MM.1S (cell line): ENCODE data around the gene POU2AF3.
"Not testable (repeated sequence)": the region's sequence is repeated elsewhere in the genome, so short reads cannot be mapped to it uniquely, and the experiment has no call there.

ENCODE experiments used
- DNase-seq: peaks from one replicate; pipeline ENCODE4 v3.0.0-alpha.2; 2015
- H2AFZ ChIP-seq: fragments of 300-600 bp; sonication (generic); 2 replicates; pipeline ENCODE4 v1.6.0; 2016; ENCODE audit warnings: antibody characterized with exemption, low read length
- H3F3A ChIP-seq: fragments of 300-600 bp; sonication (generic); 2 replicates; pipeline ENCODE4 v1.6.1; 2016; ENCODE audit warnings: mild to moderate bottlenecking, antibody characterized with exemption, low read length, moderate library complexity, mixed read lengths; ENCODE audit not compliant: insufficient read depth
- H3K27ac ChIP-seq: fragments of 300-600 bp; sonication (generic); 2 replicates; pipeline ENCODE4 v1.5.1; 2016; ENCODE audit warnings: mild to moderate bottlenecking, low read length
- H3K27me3 ChIP-seq: fragments of 300-600 bp; sonication (generic); replicated peaks from 2 replicates; pipeline ENCODE4 v1.6.0; 2016; ENCODE audit warnings: low read length; ENCODE audit not compliant: insufficient read depth
- H3K36me3 ChIP-seq: fragments of 300-600 bp; sonication (generic); replicated peaks from 2 replicates; pipeline ENCODE4 v1.6.1; 2016; ENCODE audit warnings: mild to moderate bottlenecking, low read length, mixed read lengths; ENCODE audit not compliant: insufficient read depth
- H3K4me1 ChIP-seq: fragments of 300-600 bp; sonication (generic); 2 replicates; pipeline ENCODE4 v1.6.1; 2016; ENCODE audit warnings: low read length, mixed read lengths
- H3K4me2 ChIP-seq: fragments of 300-600 bp; sonication (generic); 2 replicates; pipeline ENCODE4 v1.6.0; 2016; ENCODE audit warnings: low read depth, low read length
- H3K4me3 ChIP-seq: fragments of 300-600 bp; sonication (generic); 2 replicates; pipeline ENCODE4 v1.5.1; 2016; ENCODE audit warnings: low read length, mixed read lengths
- H3K79me2 ChIP-seq: fragments of 300-600 bp; sonication (generic); 2 replicates; pipeline ENCODE4 v1.6.1; 2016; ENCODE audit warnings: mixed run types, low read length, mixed read lengths
- H3K9ac ChIP-seq: fragments of 300-600 bp; sonication (generic); 2 replicates; pipeline ENCODE4 v1.6.1; 2016; ENCODE audit warnings: low read length, mixed read lengths
- H3K9me2 ChIP-seq: fragments of 300-600 bp; sonication (generic); replicated peaks from 2 replicates; pipeline ENCODE4 v1.6.1; 2016; ENCODE audit warnings: mild to moderate bottlenecking, low read length, mixed read lengths; ENCODE audit not compliant: insufficient read depth
- H3K9me3 ChIP-seq: fragments of 300-600 bp; sonication (generic); replicated peaks from 2 replicates; pipeline ENCODE4 v1.6.1; 2016; ENCODE audit warnings: mild to moderate bottlenecking, low read length, mixed read lengths; ENCODE audit not compliant: insufficient read depth
- H4K20me1 ChIP-seq: fragments of 300-600 bp; sonication (generic); 2 replicates; pipeline ENCODE4 v1.6.1; 2016; ENCODE audit warnings: mild to moderate bottlenecking, low read length, moderate library complexity, mixed read lengths; ENCODE audit not compliant: insufficient read depth
- EZH2 ChIP-seq: fragments of 300-600 bp; sonication (generic); optimal IDR thresholded peaks from 2 replicates; pipeline ENCODE3; 2017; ENCODE audit warnings: low read depth, mild to moderate bottlenecking, antibody characterized with exemption, low read length, mixed read lengths
- EZH2phosphoT487 ChIP-seq: fragments of 300-600 bp; sonication (generic); IDR thresholded peaks from 2 replicates; pipeline ENCODE4 v1.6.1; 2018; ENCODE audit warnings: antibody characterized with exemption, low read length
- TF ChIP-seq, protein P1 (sequence below): fragments of 300-600 bp; sonication (generic); IDR thresholded peaks from 2 replicates; pipeline ENCODE4 v1.5.1; 2016; ENCODE audit warnings: antibody characterized with exemption, low read length, mixed read lengths

POU2AF3 gene

DNA sequence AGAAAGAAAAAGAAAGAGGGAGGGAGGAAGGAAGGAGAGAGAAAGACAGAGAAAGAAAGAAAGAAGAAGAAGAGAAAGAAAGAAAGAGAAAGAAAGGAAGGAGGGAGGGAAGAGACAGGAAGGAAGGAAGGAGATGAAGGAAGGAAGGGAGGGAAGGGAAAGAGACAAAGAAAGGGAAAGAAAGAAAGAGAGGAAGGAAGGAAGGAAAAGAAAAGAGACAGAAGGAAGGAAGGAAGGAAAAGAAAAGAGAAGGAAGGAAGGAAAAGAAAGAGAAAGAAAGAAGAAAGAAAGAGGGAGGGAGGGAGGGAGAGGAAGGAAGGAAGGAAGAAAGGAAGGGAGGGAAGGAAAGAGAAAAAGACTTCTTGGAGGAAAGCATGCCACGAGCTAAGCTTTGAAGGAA lies 33.7 kb upstream of the POU2AF3 start:
- no peaks in the 10 kb centered on the region for H3K9me3 ChIP-seq

DNA sequence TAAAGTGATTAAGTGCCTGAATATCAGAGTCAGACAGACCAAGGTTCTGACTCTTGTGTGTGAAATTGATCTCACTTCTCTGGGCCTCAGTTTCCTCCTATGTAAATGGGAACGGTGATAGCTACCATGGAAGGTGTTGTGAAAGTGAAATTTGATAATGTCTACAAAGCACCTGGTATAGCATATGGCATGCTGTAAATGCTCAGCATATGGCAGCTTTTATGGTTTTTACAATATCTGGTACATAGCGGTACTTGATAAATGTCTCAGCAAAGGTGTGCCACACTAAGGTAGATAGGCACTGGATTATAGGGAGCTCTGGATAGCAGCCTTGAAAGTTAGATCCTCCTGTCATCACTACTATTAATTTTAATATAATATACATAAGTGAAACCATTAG lies 32.9 kb upstream of the POU2AF3 start:
- Histone ChIP-seq H3K36me3 (no peaks in the 10 kb centered on the region), H3K4me2 (no peak overlapping the region)

More for the DNA sequence above, 33.7 kb upstream of the POU2AF3 start:
- H3K27ac ChIP-seq = no peak overlapping the region
- H3K27me3 ChIP-seq = no peaks in the 10 kb centered on the region
- no peaks in the 10 kb centered on the region for H3F3A ChIP-seq
- TF ChIP-seq EZH2 (no peak), EZH2phosphoT487 (no peak)
- TF ChIP-seq, protein P1, sequence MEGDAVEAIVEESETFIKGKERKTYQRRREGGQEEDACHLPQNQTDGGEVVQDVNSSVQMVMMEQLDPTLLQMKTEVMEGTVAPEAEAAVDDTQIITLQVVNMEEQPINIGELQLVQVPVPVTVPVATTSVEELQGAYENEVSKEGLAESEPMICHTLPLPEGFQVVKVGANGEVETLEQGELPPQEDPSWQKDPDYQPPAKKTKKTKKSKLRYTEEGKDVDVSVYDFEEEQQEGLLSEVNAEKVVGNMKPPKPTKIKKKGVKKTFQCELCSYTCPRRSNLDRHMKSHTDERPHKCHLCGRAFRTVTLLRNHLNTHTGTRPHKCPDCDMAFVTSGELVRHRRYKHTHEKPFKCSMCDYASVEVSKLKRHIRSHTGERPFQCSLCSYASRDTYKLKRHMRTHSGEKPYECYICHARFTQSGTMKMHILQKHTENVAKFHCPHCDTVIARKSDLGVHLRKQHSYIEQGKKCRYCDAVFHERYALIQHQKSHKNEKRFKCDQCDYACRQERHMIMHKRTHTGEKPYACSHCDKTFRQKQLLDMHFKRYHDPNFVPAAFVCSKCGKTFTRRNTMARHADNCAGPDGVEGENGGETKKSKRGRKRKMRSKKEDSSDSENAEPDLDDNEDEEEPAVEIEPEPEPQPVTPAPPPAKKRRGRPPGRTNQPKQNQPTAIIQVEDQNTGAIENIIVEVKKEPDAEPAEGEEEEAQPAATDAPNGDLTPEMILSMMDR = no peak
- no peak overlapping the region for H3K4me3 ChIP-seq
- no peak overlapping the region for H3K4me2 ChIP-seq
- no peaks in the 10 kb centered on the region for H4K20me1 ChIP-seq
- no peaks in the 10 kb centered on the region for H3K36me3 ChIP-seq
- no peaks in the 10 kb centered on the region for H3K9me2 ChIP-seq
- no peak overlapping the region for H3K9ac ChIP-seq
- peaks cover 7% of the 10 kb centered on the region; the same call in 1 of the 2 replicates for H3K4me1 ChIP-seq
- H3K79me2 ChIP-seq = no peaks in the 10 kb centered on the region
- no peak overlapping the region for H2AFZ ChIP-seq
- DNase-seq = no peak

DNA sequence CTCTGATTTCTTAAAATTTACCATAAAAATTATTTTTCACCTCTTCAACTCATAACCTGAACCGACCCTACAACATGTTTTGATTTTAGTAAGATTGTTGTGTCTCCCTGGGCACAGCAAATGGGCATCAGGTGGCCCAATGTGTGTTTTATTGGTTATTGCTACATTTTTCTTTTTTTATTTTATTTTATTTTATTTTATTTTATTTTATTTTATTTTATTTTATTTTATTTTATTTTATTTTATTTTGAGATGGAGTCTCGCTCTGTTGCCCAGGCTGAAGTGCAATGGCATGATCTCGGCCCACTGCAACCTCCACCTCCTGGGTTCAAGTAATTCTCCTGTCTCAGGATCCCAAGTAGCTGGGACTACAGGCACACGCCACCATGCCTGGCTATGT lies 30.0 kb upstream of the POU2AF3 start:
- H3F3A ChIP-seq = peaks cover 14% of the 10 kb centered on the region
- not testable (repeated sequence) for H3K27ac ChIP-seq, DNase-seq, H3K9me2 ChIP-seq, H3K4me3 ChIP-seq, H3K79me2 ChIP-seq, H3K9ac ChIP-seq, H3K9me3 ChIP-seq, H3K27me3 ChIP-seq, H2AFZ ChIP-seq, H3K36me3 ChIP-seq, H4K20me1 ChIP-seq, H3K4me2 ChIP-seq
- H3K4me1 ChIP-seq = peaks cover 27% of the 10 kb centered on the region

More for the DNA sequence above, 32.9 kb upstream of the POU2AF3 start:
- Histone ChIP-seq H4K20me1 (no peaks in the 10 kb centered on the region), H3K27me3 (no peaks in the 10 kb centered on the region), H3K9ac (no peak overlapping the region), H2AFZ (no peak overlapping the region), H3K9me3 (no peaks in the 10 kb centered on the region), H3F3A (no peaks in the 10 kb centered on the region), H3K4me3 (no peak overlapping the region), H3K27ac (no peak overlapping the region), H3K4me1 (peaks cover 8% of the 10 kb centered on the region), H3K79me2 (no peaks in the 10 kb centered on the region), H3K9me2 (no peaks in the 10 kb centered on the region)
- TF ChIP-seq EZH2phosphoT487 (no peak), EZH2 (no peak)
- TF ChIP-seq, protein P1 = no peak
- no peak for DNase-seq

DNA sequence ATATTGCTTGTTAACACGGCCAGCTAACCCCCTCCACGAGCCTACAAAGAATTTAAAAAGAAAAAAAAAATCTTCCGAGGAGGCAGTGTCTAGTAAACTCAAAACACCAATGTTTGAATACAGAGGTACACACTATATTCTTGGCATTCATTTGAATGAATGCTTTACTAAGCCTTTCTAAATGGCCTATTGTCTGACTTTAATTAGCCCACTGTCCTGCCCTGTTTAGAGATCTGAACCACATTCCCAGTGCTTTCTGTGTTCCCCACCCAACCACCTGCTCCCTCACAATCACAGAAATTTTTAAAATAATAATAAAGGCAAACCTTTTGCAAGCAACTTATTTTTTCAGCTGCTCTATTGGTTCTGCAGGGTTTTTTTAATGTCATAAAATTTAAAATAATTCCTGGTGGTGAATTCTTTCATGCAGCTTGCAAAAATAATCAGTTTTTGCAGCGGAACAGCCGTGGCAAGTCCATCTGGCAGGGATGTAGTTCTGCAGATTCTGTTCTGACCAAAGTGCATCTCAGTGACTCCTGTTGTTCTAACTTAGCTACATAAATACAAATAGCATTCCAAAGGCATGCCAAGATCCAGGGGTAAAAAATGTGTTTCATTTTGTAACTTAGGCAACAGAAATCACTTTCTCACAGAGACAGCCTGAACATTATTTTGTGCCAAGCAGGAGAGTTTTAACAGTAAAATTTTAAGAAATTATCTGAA lies 29.0 kb upstream of the POU2AF3 start:
- Histone ChIP-seq H3K4me1 (peaks cover 34% of the 10 kb centered on the region), H3K27ac (no peak overlapping the region), H3K27me3 (no peaks in the 10 kb centered on the region), H3K9me3 (no peaks in the 10 kb centered on the region), H3K9ac (no peak overlapping the region), H3F3A (peaks cover 14% of the 10 kb centered on the region), H3K9me2 (no peaks in the 10 kb centered on the region), H3K4me2 (no peak overlapping the region), H3K4me3 (no peak overlapping the region), H2AFZ (no peak overlapping the region), H3K36me3 (no peaks in the 10 kb centered on the region), H4K20me1 (no peaks in the 10 kb centered on the region), H3K79me2 (no peaks in the 10 kb centered on the region)
- TF ChIP-seq EZH2phosphoT487 (no peak), EZH2 (no peak)
- TF ChIP-seq, protein P1 = no peak
- DNase-seq = no peak
